ENCODE data around the gene FKBP7.
"Not testable (repeated sequence)": the region's sequence is repeated elsewhere in the genome, so short reads cannot be mapped to it uniquely, and the experiment has no call there.

The FKBP7 gene

GRCh38 chr2:178448968-178449661 is 29.3 kb downstream of the FKBP7 start:
- DNase-seq: no peak

DNA sequence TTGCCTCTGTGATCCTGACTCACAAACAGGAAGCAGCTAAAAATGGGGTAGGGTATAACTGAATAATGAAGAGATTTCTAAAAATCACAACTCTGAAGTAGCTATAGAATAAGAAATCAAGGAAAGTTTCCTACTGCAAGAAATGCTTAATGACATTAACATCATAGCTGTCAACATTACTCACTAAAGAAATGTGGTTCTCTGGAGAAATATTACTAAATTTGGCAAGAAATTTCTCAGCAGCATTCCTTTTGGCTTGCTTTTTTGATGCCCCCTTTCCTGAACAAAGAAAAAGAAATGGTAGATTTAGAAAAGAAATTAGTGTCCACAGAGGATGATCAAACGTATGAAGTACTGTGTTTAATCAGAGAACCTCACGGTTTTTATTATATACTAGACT is 37.0 kb downstream of the FKBP7 start:
- DNase-seq: no peak

GRCh38 chr2:178436662-178437061 is 41.7 kb downstream of the FKBP7 start:
- DNase-seq: no peak

DNA sequence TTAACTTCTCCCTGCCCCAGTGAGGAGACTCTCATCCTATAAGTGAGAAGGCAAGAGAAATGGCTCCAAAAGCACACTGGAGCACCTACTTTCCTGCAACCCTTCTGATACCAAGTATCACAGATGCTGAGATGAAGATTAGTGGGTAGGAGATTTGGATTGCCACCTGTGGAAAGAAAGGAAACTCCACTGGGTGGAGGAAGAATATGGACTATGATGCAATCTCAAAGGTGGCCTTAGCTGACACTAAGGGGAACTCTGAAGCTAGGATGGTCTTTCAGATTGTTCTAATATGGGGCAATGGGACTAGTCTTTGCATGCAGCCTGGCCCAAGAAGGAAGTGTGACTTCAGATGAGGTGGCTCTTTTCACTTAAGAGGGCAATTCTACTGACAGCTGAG is 49.1 kb downstream of the FKBP7 start:
- no peak for DNase-seq

DNA sequence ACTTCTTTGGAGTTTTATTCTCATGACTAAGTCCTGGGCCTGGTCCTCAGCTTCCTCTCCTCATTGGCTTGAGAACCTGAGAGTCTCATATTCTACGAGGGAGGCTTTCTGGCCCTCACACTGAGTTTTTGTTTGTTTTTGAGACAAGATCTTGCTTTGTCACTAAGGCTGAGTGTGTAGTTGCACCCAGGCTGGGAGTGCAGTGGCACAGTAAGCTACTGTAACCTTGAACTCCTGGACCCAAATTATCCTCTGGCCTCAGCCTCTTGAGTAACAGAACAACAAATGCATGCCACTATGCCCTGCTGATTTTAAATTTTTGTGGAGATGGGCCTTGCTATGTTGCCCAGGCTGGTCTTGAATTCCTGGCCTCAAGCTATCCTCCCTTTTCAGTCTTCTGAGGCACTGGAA is 50.0 kb downstream of the FKBP7 start:
- no peak for DNase-seq

GRCh38 chr2:178427458-178427857 is 50.9 kb downstream of the FKBP7 start:
- DNase-seq: no peak

- DNase-seq: no peak
Observed at GRCh38 chr2:178426388-178426787, 52.0 kb downstream of the FKBP7 start.

- no peak for DNase-seq
Observed at GRCh38 chr2:178425255-178425827, 53.1 kb downstream of the FKBP7 start.

- not testable (repeated sequence) for DNase-seq
Observed at GRCh38 chr2:178423746-178424145, 54.7 kb downstream of the FKBP7 start.

- DNase-seq: no peak
Observed at GRCh38 chr2:178422097-178422496, 56.3 kb downstream of the FKBP7 start.

- no peak for DNase-seq
Observed at GRCh38 chr2:178420463-178420999, 57.9 kb downstream of the FKBP7 start.

DNA sequence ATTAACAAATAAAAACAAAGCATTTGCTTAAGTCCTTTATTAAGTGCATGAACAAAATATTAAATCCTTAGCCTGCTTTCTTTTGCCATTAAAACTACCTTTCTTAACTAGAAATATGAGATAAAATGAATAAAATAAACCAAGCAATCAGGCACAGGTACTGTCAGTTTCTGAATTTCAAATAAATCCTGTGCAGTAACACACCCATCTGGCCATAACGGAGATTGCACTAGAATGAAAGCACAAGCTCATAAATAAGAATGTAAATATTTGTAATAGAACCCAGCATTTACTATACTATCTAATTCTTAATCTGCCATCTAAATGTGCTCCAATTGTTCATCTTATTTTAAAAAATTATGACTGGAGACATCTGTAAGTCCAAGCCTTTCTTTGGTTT is 59.3 kb downstream of the FKBP7 start:
- DNase-seq: no peak

GRCh38 chr2:178418426-178418825 is 60.0 kb downstream of the FKBP7 start:
- DNase-seq: no peak

DNA sequence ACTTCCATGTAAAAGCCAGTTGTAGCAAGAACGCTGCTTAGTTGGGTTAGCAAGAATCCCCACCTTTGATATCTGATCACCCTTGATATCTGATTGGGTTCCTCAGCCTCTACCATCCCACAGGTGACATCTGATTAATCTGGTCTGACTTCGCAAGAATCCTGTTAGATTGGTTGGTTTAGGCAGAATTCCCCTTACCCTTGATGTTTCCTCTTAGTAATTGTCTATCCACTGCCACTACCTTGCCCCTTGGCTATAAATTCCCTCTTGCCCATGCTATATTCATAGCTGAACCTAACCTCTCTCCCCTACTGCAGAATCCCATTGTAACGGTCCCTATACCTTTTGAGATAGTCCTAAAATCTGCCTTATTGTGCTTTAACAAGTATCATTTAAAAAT is 60.5 kb downstream of the FKBP7 start:
- DNase-seq: no peak

DNA sequence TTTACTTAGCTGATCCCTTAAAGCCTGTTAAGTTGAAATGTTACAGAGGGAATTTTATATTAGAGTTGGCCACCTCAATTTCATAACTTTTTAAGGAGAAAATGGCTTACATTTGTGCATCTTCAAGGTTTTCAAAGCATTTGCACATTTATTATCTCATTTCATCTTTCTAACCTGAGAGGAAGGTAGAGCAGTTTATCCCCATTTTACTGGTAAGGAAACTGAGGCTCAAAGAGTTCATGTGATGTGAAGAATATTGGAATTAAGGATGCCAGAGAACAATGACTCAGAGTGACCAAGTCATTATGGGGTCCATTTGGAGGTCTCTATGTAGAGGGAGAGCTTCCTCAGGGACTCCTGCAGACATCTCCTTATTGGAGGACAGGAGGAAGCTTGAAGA is 62.4 kb downstream of the FKBP7 start:
- no peak for DNase-seq

GRCh38 chr2:178414266-178415247 is 63.8 kb downstream of the FKBP7 start:
- peak; percentile 61 to 68 for DNase-seq

All from stimulated activated CD4-positive, alpha-beta T cell treated with anti-CD3 and anti-CD28 coated beads, Interleukin-4, amount 100 ng/mL, for 4 hours (primary cell).